HCT116 (cell line): ENCODE data around the gene SPATA17. TPM values are rescaled to one million over a fixed set of nuclear protein-coding genes. Genes with fewer than 3 reads are reported as not detected.

ENCODE experiments used
- ATAC-seq: fragments of 200-7000 bp; cut with Tn5 transposase; 2 replicates; pipeline ENCODE4 v1.9.1; 2020; ENCODE audit warnings: mild to moderate bottlenecking, moderate library complexity
- BruUV-seq: library from RNA; stranded (reverse); fragments of 400-500 nt; replicated peaks from 2 replicates; lab custom pipeline; 2021; lab: Mats Ljungman, UMichigan
- CTCF ChIA-PET: fragments of 300-600 bp; sonication (Branson Sonifier 250); formaldehyde crosslinking; loops from one replicate; lab custom pipeline; 2021; ENCODE audit warnings: antibody characterized with exemption; lab: Charles Lee
- POLR2A ChIA-PET: fragments of 300-600, 350-600 bp; sonication (Branson Sonifier 250); formaldehyde crosslinking; loops from one replicate; lab custom pipeline; 2021; ENCODE audit warnings: antibody characterized with exemption; lab: Charles Lee
- RAD21 ChIA-PET, 2 experiments: fragments of 300-600 bp; sonication (Branson Sonifier 250); formaldehyde crosslinking; loops; one replicate each; lab custom pipeline; 2023; ENCODE audit warnings: low total read pairs in 2 of 2; ENCODE audit not compliant: uncharacterized antibody in 2 of 2, unreplicated experiment in 2 of 2, low non-redundant PET in 1 of 2; lab: Charles Lee
- DNase-seq: peaks from one replicate; pipeline ENCODE4 v3.0.0-alpha.2; 2010; ENCODE audit warnings: low read depth, low spot score
- H2AFZ ChIP-seq: fragments of 200-600 bp; shearing (Covaris generic), sonication (generic); 2 replicates; pipeline ENCODE4 v1.6.1; 2017; ENCODE audit warnings: low read depth, mixed run types, mixed read lengths, antibody characterized with exemption, low read length; ENCODE audit not compliant: poor library complexity, severe bottlenecking
- H3K27ac ChIP-seq: 2 replicates; pipeline ENCODE4 v1.5.1; 2012; ENCODE audit warnings: low read depth, low read length
- H3K27me3 ChIP-seq: fragments of 200-600 bp; sonication (generic); 2 replicates; pipeline ENCODE4 v1.6.1; 2016; ENCODE audit warnings: mixed run types, low read length, mixed read lengths; ENCODE audit not compliant: insufficient read depth
- H3K36me3 ChIP-seq, 2 experiments: fragments of 200-500 bp in 1 of 2; fragments of 200-600 bp in 1 of 2; sonication (Bioruptor generic) in 1 of 2; sonication (generic) in 1 of 2; 2 replicates each; pipeline versions ENCODE4 v1.5.1 to v1.6.1; 2014 to 2016; ENCODE audit warnings: low read length in 2 of 2, inconsistent platforms in 1 of 2, mixed read lengths in 1 of 2, mixed run types in 1 of 2; ENCODE audit not compliant: insufficient read depth in 2 of 2, control insufficient read depth in 1 of 2
- H3K4me1 ChIP-seq, 2 experiments: fragments of 200-600 bp in 1 of 2; sonication (generic) in 1 of 2; 2 replicates each; pipeline versions ENCODE4 v1.5.1 to v1.6.1; 2012 to 2017; ENCODE audit warnings: low read length in 2 of 2, inconsistent platforms in 1 of 2, mild to moderate bottlenecking in 1 of 2, mixed read lengths in 1 of 2, mixed run types in 1 of 2, moderate library complexity in 1 of 2; ENCODE audit not compliant: insufficient read depth in 2 of 2, control insufficient read depth in 1 of 2
- H3K4me2 ChIP-seq: fragments of 200-600 bp; sonication (generic); 2 replicates; pipeline ENCODE4 v1.6.1; 2017; ENCODE audit warnings: mixed run types, low read length, mixed read lengths
- H3K4me3 ChIP-seq, 2 experiments: fragments of 200-600 bp in 1 of 2; sonication (generic) in 1 of 2; replicated peaks in 1 of 2; 2 replicates each; pipeline ENCODE4 v1.5.1; 2011 to 2016; ENCODE audit warnings: low read length in 2 of 2, control low read depth in 1 of 2, low read depth in 1 of 2, mild to moderate bottlenecking in 1 of 2, mixed read lengths in 1 of 2, mixed run types in 1 of 2
- H3K79me2 ChIP-seq: fragments of 200-600 bp; sonication (generic); 2 replicates; pipeline ENCODE4 v1.6.1; 2017; ENCODE audit warnings: mild to moderate bottlenecking, mixed run types, low read length, moderate library complexity, mixed read lengths; ENCODE audit not compliant: insufficient read depth
- H3K9ac ChIP-seq: fragments of 200-600 bp; sonication (generic); 2 replicates; pipeline ENCODE4 v1.6.1; 2016; ENCODE audit warnings: low read length, mixed read lengths
- H3K9me2 ChIP-seq: fragments of 200-600 bp; sonication (generic), shearing (Covaris generic); 2 replicates; pipeline ENCODE4 v1.6.1; 2017; ENCODE audit warnings: mixed run types, mild to moderate bottlenecking, moderate library complexity; ENCODE audit not compliant: insufficient read depth
- H3K9me3 ChIP-seq, 2 experiments: fragments of 200-500 bp in 1 of 2; fragments of 200-600 bp in 1 of 2; sonication (Bioruptor generic) in 1 of 2; sonication (generic) in 1 of 2; 2 replicates each; pipeline ENCODE4 v1.6.1; 2014 to 2017; ENCODE audit warnings: low read length in 2 of 2, mixed read lengths in 2 of 2, inconsistent platforms in 1 of 2, low read depth in 1 of 2, mild to moderate bottlenecking in 1 of 2, mixed run types in 1 of 2, moderate library complexity in 1 of 2; ENCODE audit not compliant: control insufficient read depth in 1 of 2, insufficient read depth in 1 of 2
- H4K20me1 ChIP-seq: fragments of 200-600 bp; sonication (generic), shearing (Covaris generic); 2 replicates; pipeline ENCODE4 v1.6.1; 2017; ENCODE audit warnings: mixed run types, mild to moderate bottlenecking, moderate library complexity; ENCODE audit not compliant: insufficient read depth
- CEBPB ChIP-seq: IDR thresholded peaks from 2 replicates; pipeline ENCODE4 v1.6.1; 2012; ENCODE audit warnings: low read depth
- ELF1 ChIP-seq: IDR thresholded peaks from 2 replicates; pipeline ENCODE4 v1.6.1; 2012; ENCODE audit warnings: low read depth, borderline replicate concordance
- EZH2 ChIP-seq: fragments of 200-600 bp; sonication (generic); IDR thresholded peaks from 2 replicates; pipeline ENCODE4 v1.6.1; 2017; ENCODE audit warnings: antibody characterized with exemption, mixed run types
- EZH2phosphoT487 ChIP-seq: fragments of 200-600 bp; IDR thresholded peaks from 2 replicates; pipeline ENCODE4 v1.6.1; 2018; ENCODE audit warnings: antibody characterized with exemption, borderline replicate concordance
- FOSL1 ChIP-seq: IDR thresholded peaks from 2 replicates; pipeline ENCODE4 v1.6.1; 2012; ENCODE audit warnings: low read depth
- JUND ChIP-seq: IDR thresholded peaks from 2 replicates; pipeline ENCODE4 v1.6.1; 2012
- MAX ChIP-seq: IDR thresholded peaks from 2 replicates; pipeline ENCODE4 v1.6.1; 2012
- POLR2A ChIP-seq: IDR thresholded peaks from 2 replicates; pipeline ENCODE4 v1.7.0; 2011; ENCODE audit warnings: borderline replicate concordance; ENCODE audit not compliant: insufficient read depth, insufficient read length; ENCODE audit errors: extremely low read depth
- POLR2AphosphoS5 ChIP-seq: IDR thresholded peaks from 2 replicates; pipeline ENCODE4 v1.6.1; 2011; ENCODE audit warnings: mild to moderate bottlenecking, low read depth, low read length, moderate library complexity
- REST ChIP-seq: IDR thresholded peaks from 2 replicates; pipeline ENCODE4 v1.6.1; 2012; ENCODE audit warnings: low read depth
- SRF ChIP-seq: IDR thresholded peaks from 2 replicates; pipeline ENCODE4 v1.6.1; 2012; ENCODE audit warnings: low read depth
- YY1 ChIP-seq: IDR thresholded peaks from 2 replicates; pipeline ENCODE4 v1.6.1; 2011; ENCODE audit warnings: low read length, low read depth, moderate library complexity, mild to moderate bottlenecking; ENCODE audit not compliant: insufficient replicate concordance; ENCODE audit errors: extremely low read depth
- ZFX ChIP-seq: fragments of 450-650 bp; IDR thresholded peaks from 2 replicates; pipeline ENCODE4 v1.6.1; 2017
- ZNF274 ChIP-seq: fragments of 200-500 bp; sonication (Bioruptor generic); IDR thresholded peaks from 2 replicates; pipeline ENCODE4 v1.6.1; 2014; ENCODE audit warnings: mild to moderate bottlenecking, low read depth, low read length, inconsistent platforms
- intact Hi-C: fragments of 100-400 bp; cut with micrococcal nuclease; formaldehyde crosslinking; loops from 2 replicates; pipeline ENCODE4 v1.10.0; 2022
- total RNA-seq: library from RNA; stranded (reverse); gene quantifications from one replicate; pipeline ENCODE4 v1.2.1, GENCODE V29; 2021; ENCODE audit not compliant: unreplicated experiment
- TF ChIP-seq, protein P1 (sequence below), 3 experiments: fragments of 200-600 bp in 1 of 3; sonication (generic) in 1 of 3; IDR thresholded peaks in 2 of 3; conservative IDR thresholded peaks in 1 of 3; 2 replicates each; pipeline ENCODE4 v1.5.1; 2012 to 2017; ENCODE audit warnings: low read depth in 2 of 3, low read length in 2 of 3, antibody characterized with exemption in 1 of 3, borderline replicate concordance in 1 of 3, control low read depth in 1 of 3, mild to moderate bottlenecking in 1 of 3, mixed read lengths in 1 of 3, mixed run types in 1 of 3, moderate library complexity in 1 of 3; ENCODE audit not compliant: insufficient read depth in 1 of 3
- TF ChIP-seq, protein P2 (sequence below): IDR thresholded peaks from 2 replicates; pipeline ENCODE4 v1.6.1; 2012

The SPATA17 gene
- total RNA-seq, 1 experiment from 2014 or later, result 2.5 TPM

GRCh38 chr1:217712925-217713597, 81.9 kb downstream of the SPATA17 start:
- BruUV-seq, result no TSS peak
- H3K27me3 ChIP-seq, result no peaks in the 10 kb centered on the region
- H3K4me2 ChIP-seq, result no peak overlapping the region
- RAD21 ChIA-PET, result no interaction called here
- H3K9me2 ChIP-seq, result no peaks in the 10 kb centered on the region
- CTCF ChIA-PET, result no interaction called here
- H3K9ac ChIP-seq, result no peak overlapping the region
- H3K79me2 ChIP-seq, result no peaks in the 10 kb centered on the region
- no peaks in the 10 kb centered on the region for H3K36me3 ChIP-seq
- intact Hi-C loops, result no loop called here
- POLR2A ChIA-PET, result no interaction called here
- ATAC-seq (no peak), DNase-seq (no peak)
- H3K4me3 ChIP-seq, result no peak overlapping the region
- no peak overlapping the region for H3K27ac ChIP-seq
- no peaks in the 10 kb centered on the region for H4K20me1 ChIP-seq
- no peaks in the 10 kb centered on the region for H3K4me1 ChIP-seq
- H2AFZ ChIP-seq, result no peak overlapping the region
- TF ChIP-seq, protein P1, sequence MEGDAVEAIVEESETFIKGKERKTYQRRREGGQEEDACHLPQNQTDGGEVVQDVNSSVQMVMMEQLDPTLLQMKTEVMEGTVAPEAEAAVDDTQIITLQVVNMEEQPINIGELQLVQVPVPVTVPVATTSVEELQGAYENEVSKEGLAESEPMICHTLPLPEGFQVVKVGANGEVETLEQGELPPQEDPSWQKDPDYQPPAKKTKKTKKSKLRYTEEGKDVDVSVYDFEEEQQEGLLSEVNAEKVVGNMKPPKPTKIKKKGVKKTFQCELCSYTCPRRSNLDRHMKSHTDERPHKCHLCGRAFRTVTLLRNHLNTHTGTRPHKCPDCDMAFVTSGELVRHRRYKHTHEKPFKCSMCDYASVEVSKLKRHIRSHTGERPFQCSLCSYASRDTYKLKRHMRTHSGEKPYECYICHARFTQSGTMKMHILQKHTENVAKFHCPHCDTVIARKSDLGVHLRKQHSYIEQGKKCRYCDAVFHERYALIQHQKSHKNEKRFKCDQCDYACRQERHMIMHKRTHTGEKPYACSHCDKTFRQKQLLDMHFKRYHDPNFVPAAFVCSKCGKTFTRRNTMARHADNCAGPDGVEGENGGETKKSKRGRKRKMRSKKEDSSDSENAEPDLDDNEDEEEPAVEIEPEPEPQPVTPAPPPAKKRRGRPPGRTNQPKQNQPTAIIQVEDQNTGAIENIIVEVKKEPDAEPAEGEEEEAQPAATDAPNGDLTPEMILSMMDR (IDR thresholded peaks at IDR 0.05 in 2 of 3, conservative IDR thresholded peaks at IDR 0.05 in 1 of 3; ENCODE audit: borderline replicate concordance in 1 of 3, insufficient read depth in 1 of 3, low read depth in 2 of 3, low read length in 2 of 3), result no peak
- no peak for TF ChIP-seq POLR2A
- TF ChIP-seq EZH2phosphoT487, result no peak
- no peak for TF ChIP-seq FOSL1
- TF ChIP-seq ELF1, result no peak
- no peak for TF ChIP-seq YY1
- TF ChIP-seq SRF, result no peak
- TF ChIP-seq ZNF274, result no peak
- TF ChIP-seq MAX, result no peak
- TF ChIP-seq CEBPB, result no peak
- TF ChIP-seq EZH2, result no peak
- no peak for TF ChIP-seq REST
- no peak for TF ChIP-seq JUND
- no peak for TF ChIP-seq POLR2AphosphoS5
- TF ChIP-seq, protein P2, sequence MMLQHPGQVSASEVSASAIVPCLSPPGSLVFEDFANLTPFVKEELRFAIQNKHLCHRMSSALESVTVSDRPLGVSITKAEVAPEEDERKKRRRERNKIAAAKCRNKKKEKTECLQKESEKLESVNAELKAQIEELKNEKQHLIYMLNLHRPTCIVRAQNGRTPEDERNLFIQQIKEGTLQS, result no peak
- TF ChIP-seq ZFX, result no peak
- H3K9me3 ChIP-seq, result no peaks in the 10 kb centered on the region
